DMS 273 treated with DMSO at 0.1 percent for 48 hours (cell line): ENCODE results near the gene HNRNPF.
"Not testable (repeated sequence)": the region's sequence is repeated elsewhere in the genome, so short reads cannot be mapped to it uniquely, and the experiment has no call there.

ENCODE experiments used
- DNase-seq: peaks from one replicate; lab custom pipeline; 2025; lab: John Stamatoyannopoulos, UW

Gene HNRNPF

GRCh38 chr10:43396061-43396927 is 12.7 kb downstream of the HNRNPF start:
- no peak for DNase-seq

DNA sequence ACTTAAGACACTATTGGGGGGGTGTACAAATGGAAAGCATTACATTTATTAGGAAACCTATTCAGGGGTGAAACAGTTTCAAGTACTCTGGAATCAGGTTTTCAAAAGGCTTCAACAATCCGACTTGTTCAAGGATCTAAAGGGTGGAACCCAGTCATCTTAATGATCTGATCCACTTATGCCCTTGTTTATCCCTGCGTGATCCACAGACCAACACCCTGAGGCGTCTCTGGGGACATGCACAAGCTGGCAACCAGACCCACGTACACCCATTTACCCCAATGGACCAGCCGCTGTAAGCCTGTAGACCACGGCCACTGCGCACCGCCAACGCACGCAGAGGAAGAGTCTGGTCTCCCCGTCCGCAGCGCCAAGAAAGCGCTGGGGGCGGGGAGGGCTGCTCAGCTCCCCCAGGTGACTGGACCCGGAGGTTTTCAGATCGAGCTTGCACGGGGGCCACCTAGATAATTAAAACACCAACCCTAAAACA is 13.4 kb downstream of the HNRNPF start:
- no peak for DNase-seq

GRCh38 chr10:43394868-43395267 is 14.1 kb downstream of the HNRNPF start:
- DNase-seq = no peak

DNA sequence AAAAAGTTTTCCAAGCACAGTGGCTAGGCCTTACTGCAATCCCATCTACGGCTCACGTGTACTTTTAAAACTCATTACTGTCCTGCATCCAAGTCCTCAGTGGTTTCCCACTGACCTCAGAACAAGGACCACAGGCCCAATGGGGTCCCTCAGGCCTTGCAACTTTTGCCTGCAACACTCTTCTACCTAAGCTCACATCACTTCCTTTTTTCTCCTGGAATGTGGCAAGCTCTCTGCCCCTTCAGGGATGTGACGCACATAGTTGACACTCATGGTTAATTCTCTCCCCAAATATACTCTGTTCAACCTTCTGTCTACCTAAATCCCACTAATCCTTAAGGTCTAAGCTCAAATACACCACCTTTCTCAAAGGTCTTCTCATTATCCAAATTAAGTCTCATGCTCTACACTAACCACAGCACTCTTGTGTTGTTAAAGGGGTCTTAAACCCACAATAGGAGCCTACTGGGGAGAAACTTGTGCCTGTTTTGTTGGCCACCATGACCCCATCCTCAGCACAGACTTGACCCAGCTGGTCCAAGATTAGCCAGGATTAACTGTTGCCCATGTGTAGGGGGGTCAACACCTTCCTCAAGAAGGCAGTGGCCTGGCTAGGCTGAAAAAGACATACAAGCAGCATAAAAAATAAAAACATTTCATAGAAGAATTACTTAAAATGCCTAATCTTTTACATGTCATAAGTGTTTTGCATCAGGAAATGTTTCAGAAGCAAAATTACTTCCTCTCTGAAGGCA is 15.2 kb downstream of the HNRNPF start:
- no peak for DNase-seq

DNA sequence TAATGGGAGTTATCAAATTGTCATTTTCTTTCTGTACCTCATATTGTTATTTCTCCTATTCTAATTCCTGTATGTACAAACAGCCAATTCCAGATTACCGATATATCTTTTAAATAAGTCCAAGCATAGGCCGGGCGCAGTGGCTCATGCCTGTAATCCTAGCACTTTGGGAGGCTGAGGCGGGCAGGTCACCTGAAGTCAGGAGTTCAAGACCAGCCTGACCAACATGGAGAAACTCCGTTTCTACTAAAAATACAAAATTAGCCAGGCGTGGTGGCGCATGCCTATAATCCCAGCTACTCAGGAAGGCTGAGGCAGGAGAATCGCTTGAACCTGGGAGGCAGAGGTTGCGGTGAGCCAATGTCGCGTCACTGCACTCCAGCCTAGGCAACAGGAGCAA is 15.8 kb downstream of the HNRNPF start:
- not testable (repeated sequence) for DNase-seq

DNA sequence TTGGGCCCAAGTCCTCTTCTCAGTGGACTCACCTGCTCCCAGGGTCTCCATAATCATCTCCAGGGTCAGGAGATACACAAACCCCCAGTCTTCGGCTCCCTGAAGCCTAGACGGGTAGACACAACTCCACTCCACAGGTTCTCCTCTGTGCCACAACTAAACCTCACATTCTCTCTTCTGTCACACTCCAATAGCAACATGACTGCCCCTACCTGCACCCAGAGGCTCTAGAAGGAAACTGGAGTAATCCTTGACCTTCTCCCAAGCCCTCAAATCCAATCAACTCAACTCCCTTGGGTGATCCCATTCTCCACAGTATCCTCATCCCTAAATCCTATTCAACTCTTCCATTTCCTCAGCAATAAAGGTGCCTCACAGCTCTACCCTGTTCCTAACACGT is 16.2 kb downstream of the HNRNPF start:
- no peak for DNase-seq

- no peak for DNase-seq
Measured at GRCh38 chr10:43391496-43391895, 17.5 kb downstream of the HNRNPF start.

DNA sequence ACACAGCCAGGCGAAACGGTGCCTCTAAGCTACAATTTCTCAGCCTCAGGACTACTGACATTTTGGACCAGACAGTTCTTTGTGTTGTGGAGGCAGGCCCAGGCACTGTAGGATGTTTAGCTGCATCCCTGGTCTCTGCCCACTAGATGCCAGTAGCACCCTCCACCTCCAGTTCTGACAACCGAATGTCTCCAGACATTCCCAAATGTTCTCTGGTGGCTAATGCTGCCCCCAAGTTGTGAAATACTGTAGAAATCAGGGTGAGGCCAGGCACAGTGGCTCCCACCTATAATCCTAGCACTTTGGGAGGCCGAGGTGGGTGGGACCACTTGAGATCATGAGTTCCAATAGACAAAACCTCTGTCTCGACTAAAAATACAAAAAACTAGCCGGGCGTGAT is 18.2 kb downstream of the HNRNPF start:
- no peak for DNase-seq

DNA sequence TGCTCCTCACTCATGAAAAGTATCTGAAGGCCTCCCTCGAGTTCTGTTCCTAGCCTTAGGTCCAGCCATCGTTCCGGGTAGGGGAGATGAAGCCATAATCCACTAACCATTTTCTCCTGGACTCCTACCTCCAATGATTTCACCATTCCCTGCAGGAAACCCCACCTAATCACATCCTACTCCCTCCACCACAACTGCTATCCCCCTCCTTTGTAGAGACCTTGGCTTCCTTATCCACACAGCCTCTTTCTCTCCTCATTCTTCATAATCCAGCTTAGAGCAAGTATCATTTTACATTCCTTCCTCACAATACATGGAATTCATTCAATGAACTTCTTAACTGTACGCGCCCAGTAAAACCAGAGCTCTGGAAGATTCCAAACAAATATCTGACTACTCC is 18.7 kb downstream of the HNRNPF start:
- DNase-seq = no peak

- no peak for DNase-seq
Measured at GRCh38 chr10:43389867-43390266, 19.1 kb downstream of the HNRNPF start.

GRCh38 chr10:43387678-43388032 is 21.3 kb downstream of the HNRNPF start:
- DNase-seq = no peak

DNA sequence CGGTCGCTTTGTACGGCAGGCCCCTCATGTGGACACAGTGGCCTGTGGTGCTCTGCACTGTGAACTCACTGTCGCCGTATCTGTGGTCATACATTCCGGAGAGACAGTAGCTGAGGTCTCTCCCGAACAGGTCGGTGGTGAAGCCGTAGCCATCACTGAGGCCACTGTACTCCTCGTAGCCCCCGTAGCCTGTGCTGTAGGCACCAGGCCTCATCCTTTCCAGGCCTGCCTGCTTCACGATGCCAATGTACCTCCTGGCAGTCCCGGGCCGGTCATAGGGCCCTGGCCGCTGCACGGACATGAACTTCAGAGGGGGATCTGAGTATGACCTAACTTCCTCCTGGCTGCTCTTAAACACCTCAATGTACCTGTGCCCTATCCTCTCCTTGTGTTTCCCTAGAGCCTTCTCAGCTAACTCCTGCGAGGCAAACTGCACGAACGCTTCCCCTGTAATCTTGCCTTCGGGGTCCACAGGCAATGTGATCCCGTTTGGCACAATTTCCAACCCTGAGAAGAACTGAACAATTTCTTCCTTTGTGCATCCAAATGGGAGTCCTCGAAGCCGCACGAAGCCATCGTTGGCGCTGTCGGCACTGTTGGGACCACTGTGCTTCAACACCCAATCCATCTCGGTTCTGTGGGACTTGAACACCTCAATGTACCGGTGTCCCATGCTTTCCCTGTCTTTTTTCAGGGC is 21.9 kb downstream of the HNRNPF start:
- no peak for DNase-seq

DNA sequence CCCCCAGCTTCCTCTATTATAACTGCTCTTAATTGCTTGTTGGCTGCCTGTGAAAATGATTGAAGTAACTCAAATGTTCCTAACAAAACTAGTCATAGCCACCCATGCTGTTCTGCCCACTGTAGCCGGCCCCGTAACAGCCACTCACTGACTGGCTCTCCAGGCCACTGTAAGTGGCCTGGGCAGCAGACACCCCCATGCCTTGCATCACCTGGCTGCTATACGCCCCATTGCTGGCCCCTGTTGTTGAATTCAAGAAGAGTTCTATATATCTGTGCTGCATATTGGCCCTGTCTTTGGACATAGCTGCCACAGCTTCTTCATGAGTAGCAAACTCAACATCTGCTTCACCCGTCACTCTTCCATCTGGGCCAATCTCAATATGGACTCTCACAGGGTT is 22.4 kb downstream of the HNRNPF start:
- DNase-seq = no peak

DNA sequence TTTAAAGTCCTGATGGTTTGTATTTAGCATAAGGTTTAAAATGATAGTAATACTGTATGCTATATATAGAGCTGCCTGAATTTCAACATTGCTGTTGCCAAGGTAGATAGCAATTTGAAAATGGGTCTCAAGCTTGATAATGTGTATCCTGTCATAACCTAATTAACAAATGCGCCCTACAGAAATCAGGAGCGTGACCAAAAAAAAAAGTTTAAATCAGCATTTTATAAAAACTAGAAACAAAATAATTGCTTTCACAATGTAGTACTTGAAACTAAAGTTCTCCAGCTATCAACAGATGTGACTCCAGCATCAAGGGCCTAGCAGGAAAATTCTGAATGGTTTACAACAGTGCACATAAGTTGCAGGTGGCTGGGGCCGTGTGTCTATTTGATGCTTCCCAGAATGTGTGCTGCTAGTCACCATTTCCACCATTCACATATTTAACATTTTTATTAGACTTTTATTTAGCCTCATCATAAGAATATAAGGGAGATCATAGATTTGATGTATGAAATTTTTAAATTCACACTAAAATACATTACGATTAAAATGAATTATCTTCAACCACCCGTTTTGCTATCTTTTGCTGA is 23.5 kb downstream of the HNRNPF start:
- DNase-seq = no peak

DNA sequence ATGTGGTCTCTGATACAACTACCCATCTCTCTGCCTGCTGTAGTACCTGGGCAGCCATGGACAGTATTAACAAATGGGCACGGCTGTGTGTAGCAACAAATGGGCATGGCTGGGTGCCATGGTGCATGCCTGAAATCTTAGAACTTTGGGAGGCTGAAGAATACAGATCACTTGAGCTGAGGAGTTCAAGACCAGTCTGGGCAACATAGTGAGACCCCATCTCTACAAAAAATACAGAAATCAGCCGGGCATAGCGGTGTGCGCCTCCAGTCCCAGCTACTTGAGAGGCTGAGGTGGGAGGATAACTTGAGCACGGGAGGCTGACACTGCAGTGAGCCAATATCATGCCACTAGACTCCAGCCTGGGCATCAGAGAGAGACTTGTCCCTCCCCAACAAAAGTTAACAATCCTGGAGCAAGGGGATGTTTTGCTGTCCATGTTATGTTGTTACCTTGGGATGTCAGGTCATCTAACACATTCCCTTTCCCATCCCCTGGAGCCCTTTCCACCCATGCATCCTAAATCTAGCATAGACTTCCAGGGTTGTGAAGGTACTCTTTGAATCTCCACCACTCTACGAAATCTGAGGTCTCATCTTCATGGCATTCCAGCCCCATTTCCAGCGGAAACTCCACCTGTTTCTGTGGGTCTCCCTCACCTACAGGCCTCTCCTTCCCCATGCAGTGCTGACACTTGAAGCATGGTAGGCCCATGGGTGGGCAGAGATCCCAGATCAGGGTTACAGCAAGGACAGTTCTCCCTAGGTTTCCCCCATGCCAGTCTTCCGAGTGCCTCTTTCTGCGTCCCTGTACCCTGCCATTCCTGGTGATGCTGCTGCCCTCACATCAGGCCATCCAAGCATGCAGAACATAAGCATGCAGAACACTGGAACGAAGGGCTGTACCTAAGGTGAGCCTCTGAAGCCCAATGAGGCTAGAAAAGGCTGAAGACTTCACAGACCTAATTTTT is 24.4 kb downstream of the HNRNPF start:
- no peak for DNase-seq

GRCh38 chr10:43383204-43383971 is 25.6 kb downstream of the HNRNPF start:
- no peak for DNase-seq

GRCh38 chr10:43380610-43381222 is 28.3 kb downstream of the HNRNPF start:
- no peak for DNase-seq

GRCh38 chr10:43377424-43377883 is 31.5 kb downstream of the HNRNPF start:
- DNase-seq = no peak

DNA sequence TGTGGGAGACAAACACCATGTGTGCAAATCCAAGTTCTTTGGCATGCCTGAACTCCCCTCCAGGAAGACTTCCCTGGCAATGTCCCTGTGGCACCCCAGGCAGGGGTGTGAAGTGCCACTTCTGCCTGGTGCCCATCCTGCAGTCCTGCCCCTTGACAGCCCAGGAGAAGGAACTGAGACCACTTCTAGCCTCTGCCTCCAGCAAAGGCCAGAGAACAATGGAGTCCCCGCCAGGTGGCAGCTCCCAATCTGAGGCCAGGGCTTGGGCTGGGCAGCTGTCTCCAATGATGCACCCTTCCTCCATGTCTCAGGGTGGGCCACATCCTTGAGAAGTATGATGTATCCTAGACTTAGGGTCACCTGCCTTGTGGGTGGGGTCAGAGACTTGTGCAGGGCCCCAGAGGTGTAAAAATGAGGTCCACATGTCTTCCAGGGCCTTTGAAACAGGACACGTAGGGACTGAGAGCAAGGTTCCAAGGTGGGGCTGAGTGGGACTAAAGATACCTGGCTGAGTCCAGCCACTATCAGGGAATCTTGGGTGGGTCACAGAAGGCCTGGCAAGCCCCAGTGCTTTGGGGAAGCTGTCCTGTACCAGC is 32.1 kb downstream of the HNRNPF start:
- DNase-seq = no peak
